ENCODE results near the gene CUX1. TPM values are rescaled to one million over a fixed set of nuclear protein-coding genes. Genes with fewer than 3 reads are reported as not detected.

The CUX1 gene
- total and polyA plus RNA-seq, 9 donors: 42.2 to 151 (median 126) TPM

- no peaks in the 10 kb centered on the region for H3K9me3 ChIP-seq
- WGBS, 3 donors: 50 to 64% (median 55%) methylated on average over 8 of the region's 8 CpGs
- TF ChIP-seq POLR2A (IDR thresholded peaks at IDR 0.05): no peak
- no peak for TF ChIP-seq EP300 (IDR thresholded peaks at IDR 0.05)
- TF ChIP-seq CTCF (IDR thresholded peaks at IDR 0.05): no peak
- H3K4me1 ChIP-seq (ENCODE audit: insufficient read depth): peaks cover 2% of the 10 kb centered on the region
- no peak overlapping the region for H3K27ac ChIP-seq
- H3K36me3 ChIP-seq: no peaks in the 10 kb centered on the region
- no peak for DNase-seq
- H3K4me3 ChIP-seq: no peak overlapping the region
- intact Hi-C loops (cut with DNase I): no loop called here
- H3K27me3 ChIP-seq: no peaks in the 10 kb centered on the region
Measured at GRCh38 chr7:101973130-101973529, 155.7 kb downstream of the CUX1 start.

- H3K27me3 ChIP-seq: no peaks in the 10 kb centered on the region
- H3K36me3 ChIP-seq: no peaks in the 10 kb centered on the region
- TF ChIP-seq EP300 (IDR thresholded peaks at IDR 0.05): no peak
- WGBS, 3 donors: 85 to 91% (median 90%) methylated on average over 6 of the region's 6 CpGs
- no peaks in the 10 kb centered on the region for H3K9me3 ChIP-seq
- DNase-seq: no peak
- peaks cover 2% of the 10 kb centered on the region for H3K4me1 ChIP-seq (ENCODE audit: insufficient read depth)
- no peak overlapping the region for H3K4me3 ChIP-seq
- intact Hi-C loops (cut with DNase I): no loop called here
- no peak overlapping the region for H3K27ac ChIP-seq
Measured at GRCh38 chr7:101974393-101974792, 157.0 kb downstream of the CUX1 start.

- Histone ChIP-seq H3K4me1 (ENCODE audit: insufficient read depth) (peaks cover 2% of the 10 kb centered on the region), H3K4me3 (no peak overlapping the region), H3K27ac (no peak overlapping the region), H3K27me3 (no peaks in the 10 kb centered on the region), H3K9me3 (no peaks in the 10 kb centered on the region), H3K36me3 (no peaks in the 10 kb centered on the region)
- 94 to 96% (median 95%) methylated on average over 7 of the region's 7 CpGs for WGBS, 3 donors
- intact Hi-C loops (cut with DNase I): no loop called here
- TF ChIP-seq CTCF (IDR thresholded peaks at IDR 0.05) (no peak), EP300 (IDR thresholded peaks at IDR 0.05) (no peak), POLR2A (IDR thresholded peaks at IDR 0.05) (no peak)
- DNase-seq: no peak
Measured at GRCh38 chr7:101975046-101975445, 157.6 kb downstream of the CUX1 start.

GRCh38 chr7:101976411-101976810 is 159.0 kb downstream of the CUX1 start:
- intact Hi-C loops (cut with DNase I): no loop called here
- H3K4me3 ChIP-seq: no peak overlapping the region
- no peak for TF ChIP-seq POLR2A (IDR thresholded peaks at IDR 0.05)
- H3K27me3 ChIP-seq: no peaks in the 10 kb centered on the region
- DNase-seq: no peak
- no peaks in the 10 kb centered on the region for H3K4me1 ChIP-seq (ENCODE audit: insufficient read depth)
- no peaks in the 10 kb centered on the region for H3K9me3 ChIP-seq
- no peaks in the 10 kb centered on the region for H3K36me3 ChIP-seq
- 76 to 84% (median 79%) methylated on average over 5 of the region's 5 CpGs for WGBS, 3 donors
- H3K27ac ChIP-seq: no peak overlapping the region

- no peak for DNase-seq
- Histone ChIP-seq H3K36me3 (no peaks in the 10 kb centered on the region), H3K27ac (no peak overlapping the region), H3K9me3 (no peaks in the 10 kb centered on the region), H3K4me3 (no peak overlapping the region), H3K27me3 (no peaks in the 10 kb centered on the region), H3K4me1 (ENCODE audit: insufficient read depth) (no peaks in the 10 kb centered on the region)
- TF ChIP-seq EP300 (IDR thresholded peaks at IDR 0.05) (no peak), CTCF (IDR thresholded peaks at IDR 0.05) (no peak), POLR2A (IDR thresholded peaks at IDR 0.05) (no peak)
- intact Hi-C loops (cut with DNase I): no loop called here
- WGBS, 3 donors: 93 to 100% (median 95%) methylated on average over 4 of the region's 4 CpGs
Measured at GRCh38 chr7:101977249-101977648, 159.8 kb downstream of the CUX1 start.

- Histone ChIP-seq H3K36me3 (no peaks in the 10 kb centered on the region), H3K27me3 (no peaks in the 10 kb centered on the region), H3K4me1 (ENCODE audit: insufficient read depth) (no peaks in the 10 kb centered on the region), H3K4me3 (no peak overlapping the region), H3K9me3 (no peaks in the 10 kb centered on the region), H3K27ac (no peak overlapping the region)
- TF ChIP-seq EP300 (IDR thresholded peaks at IDR 0.05) (no peak), CTCF (IDR thresholded peaks at IDR 0.05) (no peak), POLR2A (IDR thresholded peaks at IDR 0.05) (no peak)
- DNase-seq: no peak
- intact Hi-C loops (cut with DNase I): no loop called here
- WGBS, 3 donors: 90 to 95% (median 93%) methylated on average over 10 of the region's 10 CpGs
Measured at GRCh38 chr7:101978683-101979082, 161.3 kb downstream of the CUX1 start.

Measured in ovary (tissue), 9 donors.